Peyer's patch (tissue), 4 donors: ENCODE results near the gene ACBD6. TPM values are rescaled to one million over a fixed set of nuclear protein-coding genes. Genes with fewer than 3 reads are reported as not detected.

ENCODE experiments used
- DNase-seq, 3 donors: peaks; one replicate each; pipeline ENCODE4 v3.0.0-alpha.2; 2017 to 2019
- H3K27ac ChIP-seq, 4 donors: fragments of 200-600 bp; sonication (generic); one replicate each; pipeline ENCODE4 v1.5.1; 2016 to 2019
- H3K27me3 ChIP-seq, 2 donors: fragments of 200-600 bp; sonication (generic); one replicate each; pipeline ENCODE4 v1.5.1; 2019
- H3K36me3 ChIP-seq, 3 donors: fragments of 200-600 bp; sonication (generic); one replicate each; pipeline ENCODE4 v1.5.1; 2016 to 2019
- H3K4me1 ChIP-seq, 4 donors: fragments of 200-600 bp; sonication (generic); one replicate each; pipeline ENCODE4 v1.5.1; 2016 to 2019
- H3K4me3 ChIP-seq, 4 donors: fragments of 200-600 bp; sonication (generic); 1 replicate in 3 of 4; 2 replicates in 1 of 4; pipeline ENCODE4 v1.5.1; 2016 to 2019; ENCODE audit warnings: mild to moderate bottlenecking in 1 of 4
- H3K9me3 ChIP-seq, 4 donors: fragments of 200-600 bp; sonication (generic); one replicate each; pipeline ENCODE4 v1.5.1; 2016 to 2019; ENCODE audit warnings: mild to moderate bottlenecking in 1 of 4
- CTCF ChIP-seq, 6 experiments: fragments of 450-650 bp in 4 of 6; fragments of 200-600 bp in 2 of 6; sonication (generic) in 1 of 6; IDR thresholded peaks; one replicate each; pipeline ENCODE4 v1.5.1; 2017 to 2019; ENCODE audit warnings: antibody characterized with exemption in 6 of 6, mild to moderate bottlenecking in 3 of 6, moderate library complexity in 1 of 6
- POLR2A ChIP-seq, 2 donors: fragments of 450-650 bp; IDR thresholded peaks; one replicate each; pipeline ENCODE4 v1.5.1; 2017; ENCODE audit warnings: antibody characterized with exemption in 2 of 2, mild to moderate bottlenecking in 2 of 2, moderate library complexity in 2 of 2
- total RNA-seq, 4 donors: library from RNA; depleted of rRNA; stranded (reverse); fragments of >200 nt; gene quantifications; one replicate each; pipeline ENCODE4 v1.1.0, GENCODE V29; 2016

ACBD6 gene
- total RNA-seq, 4 donors from 2014 or later, result 32.2 to 56.1 (median 32.7) TPM

GRCh38 chr1:180310095-180310494, 192.3 kb downstream of the ACBD6 start:
- H3K9me3 ChIP-seq, result no peaks in the 10 kb centered on the region

GRCh38 chr1:180309338-180309737, 193.0 kb downstream of the ACBD6 start:
- no peak overlapping the region for H3K27ac ChIP-seq
- no peak overlapping the region for H3K4me3 ChIP-seq
- no peaks in the 10 kb centered on the region for H3K27me3 ChIP-seq
- H3K36me3 ChIP-seq, result no peaks in the 10 kb centered on the region
- TF ChIP-seq CTCF (IDR thresholded peaks at IDR 0.05), result no peak
- TF ChIP-seq POLR2A (IDR thresholded peaks at IDR 0.05), result no peak
- no peak for DNase-seq
- no peaks in the 10 kb centered on the region for H3K4me1 ChIP-seq
- H3K9me3 ChIP-seq, result no peaks in the 10 kb centered on the region

More at GRCh38 chr1:180310095-180310494, 192.3 kb downstream of the ACBD6 start:
- DNase-seq, result no peak
- Histone ChIP-seq H3K36me3 (no peaks in the 10 kb centered on the region), H3K4me1 (no peaks in the 10 kb centered on the region), H3K27ac (no peak overlapping the region), H3K4me3 (no peak overlapping the region), H3K27me3 (no peaks in the 10 kb centered on the region)
- no peak for TF ChIP-seq CTCF (IDR thresholded peaks at IDR 0.05)
- no peak for TF ChIP-seq POLR2A (IDR thresholded peaks at IDR 0.05)

- no peaks in the 10 kb centered on the region for H3K36me3 ChIP-seq
Measured at GRCh38 chr1:180301135-180301742, 201.1 kb downstream of the ACBD6 start.

DNA sequence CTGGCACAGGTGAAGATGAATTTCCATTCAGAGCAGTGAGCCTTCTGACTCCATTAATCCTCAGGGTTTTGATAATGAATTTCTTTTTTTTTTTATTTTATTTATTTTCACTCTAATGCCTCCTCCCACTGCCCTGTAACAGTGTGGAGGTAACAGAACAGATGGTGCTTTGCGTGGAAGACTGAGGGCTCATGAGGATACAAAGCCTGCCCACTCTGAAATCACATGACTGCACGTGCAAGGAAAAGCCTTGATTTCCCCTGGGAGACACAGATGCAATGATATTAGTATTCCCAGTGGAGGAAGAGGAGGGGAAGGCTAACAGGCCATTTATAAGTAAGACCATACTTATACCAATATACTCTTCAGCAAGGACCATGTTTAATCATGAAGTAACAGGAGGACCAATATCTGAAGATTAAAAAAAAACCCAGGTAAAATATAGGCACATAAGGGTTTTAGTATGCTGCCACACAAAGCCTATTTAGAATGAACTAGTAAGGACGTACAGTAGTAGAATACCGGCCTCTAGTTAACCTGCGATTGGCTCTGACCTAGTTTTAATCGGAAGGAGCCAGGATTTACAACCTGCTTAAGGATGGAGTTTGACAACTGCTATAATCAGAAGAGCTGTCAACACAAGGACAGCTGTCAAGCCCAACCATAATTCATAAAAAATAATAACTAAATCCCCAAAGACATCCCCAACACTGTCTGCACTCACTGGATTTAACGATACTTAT, 202.7 kb downstream of the ACBD6 start:
- no peaks in the 10 kb centered on the region for H3K9me3 ChIP-seq
- H3K27ac ChIP-seq, result no peak overlapping the region
- H3K27me3 ChIP-seq, result no peaks in the 10 kb centered on the region
- H3K4me3 ChIP-seq, result no peak overlapping the region
- H3K36me3 ChIP-seq, result no peaks in the 10 kb centered on the region
- no peak for TF ChIP-seq POLR2A (IDR thresholded peaks at IDR 0.05)
- TF ChIP-seq CTCF (IDR thresholded peaks at IDR 0.05), result no peak
- DNase-seq, result no peak
- no peaks in the 10 kb centered on the region for H3K4me1 ChIP-seq

More at GRCh38 chr1:180301135-180301742, 201.1 kb downstream of the ACBD6 start:
- Histone ChIP-seq H3K4me3 (no peak overlapping the region), H3K27me3 (no peaks in the 10 kb centered on the region), H3K27ac (no peak overlapping the region), H3K9me3 (no peaks in the 10 kb centered on the region), H3K4me1 (no peaks in the 10 kb centered on the region)
- no peak for DNase-seq
- no peak for TF ChIP-seq POLR2A (IDR thresholded peaks at IDR 0.05)
- TF ChIP-seq CTCF (IDR thresholded peaks at IDR 0.05), result no peak

GRCh38 chr1:180295999-180296398, 206.4 kb downstream of the ACBD6 start:
- no peak for TF ChIP-seq POLR2A (IDR thresholded peaks at IDR 0.05)
- no peak for TF ChIP-seq CTCF (IDR thresholded peaks at IDR 0.05)
- Histone ChIP-seq H3K27me3 (no peaks in the 10 kb centered on the region), H3K4me3 (no peak overlapping the region), H3K27ac (no peak overlapping the region), H3K4me1 (no peaks in the 10 kb centered on the region), H3K36me3 (no peaks in the 10 kb centered on the region), H3K9me3 (no peaks in the 10 kb centered on the region)
- DNase-seq, result no peak
